DMS53 (cell line): ENCODE data around the gene NEBL.

ENCODE experiments used
- DNase-seq: peaks from one replicate; lab custom pipeline; 2025; lab: John Stamatoyannopoulos, UW

NEBL gene

DNA sequence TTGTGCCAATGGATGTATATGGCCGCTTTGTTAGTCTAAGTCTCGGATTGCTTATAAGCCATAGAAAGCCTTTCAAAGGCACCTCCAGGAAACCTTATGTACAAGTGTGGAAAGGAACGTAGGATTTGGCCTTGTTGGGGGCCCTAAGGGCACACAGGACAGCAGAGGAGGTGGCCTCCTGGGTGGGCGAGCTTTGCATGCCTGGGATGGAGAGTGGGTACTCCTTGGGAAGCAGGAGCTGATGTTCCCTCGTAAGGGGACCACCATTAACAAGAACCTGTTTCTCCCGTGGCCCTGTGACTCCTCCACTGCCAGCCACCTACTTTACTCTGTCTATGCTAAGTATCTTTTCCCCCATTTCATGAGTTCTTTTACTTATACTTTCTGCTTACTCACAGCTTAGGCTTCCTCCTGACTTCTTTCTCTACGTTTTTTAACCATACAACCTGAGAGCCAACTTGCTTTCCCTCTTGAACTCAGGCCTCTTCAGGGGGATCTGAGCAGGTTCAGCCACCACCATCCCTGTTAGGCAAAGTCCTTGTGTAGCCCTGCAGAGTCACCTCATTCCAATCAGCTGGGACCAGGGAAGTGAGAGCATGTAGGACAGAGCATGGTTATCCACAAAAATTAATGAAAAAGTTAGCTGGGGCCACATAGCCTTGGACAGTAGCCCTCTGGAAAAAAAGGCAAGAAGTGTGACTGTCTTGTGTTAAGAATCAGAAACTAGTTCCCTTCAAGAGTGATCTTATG lies 118.9 kb downstream of the NEBL start:
- DNase-seq, result no peak

DNA sequence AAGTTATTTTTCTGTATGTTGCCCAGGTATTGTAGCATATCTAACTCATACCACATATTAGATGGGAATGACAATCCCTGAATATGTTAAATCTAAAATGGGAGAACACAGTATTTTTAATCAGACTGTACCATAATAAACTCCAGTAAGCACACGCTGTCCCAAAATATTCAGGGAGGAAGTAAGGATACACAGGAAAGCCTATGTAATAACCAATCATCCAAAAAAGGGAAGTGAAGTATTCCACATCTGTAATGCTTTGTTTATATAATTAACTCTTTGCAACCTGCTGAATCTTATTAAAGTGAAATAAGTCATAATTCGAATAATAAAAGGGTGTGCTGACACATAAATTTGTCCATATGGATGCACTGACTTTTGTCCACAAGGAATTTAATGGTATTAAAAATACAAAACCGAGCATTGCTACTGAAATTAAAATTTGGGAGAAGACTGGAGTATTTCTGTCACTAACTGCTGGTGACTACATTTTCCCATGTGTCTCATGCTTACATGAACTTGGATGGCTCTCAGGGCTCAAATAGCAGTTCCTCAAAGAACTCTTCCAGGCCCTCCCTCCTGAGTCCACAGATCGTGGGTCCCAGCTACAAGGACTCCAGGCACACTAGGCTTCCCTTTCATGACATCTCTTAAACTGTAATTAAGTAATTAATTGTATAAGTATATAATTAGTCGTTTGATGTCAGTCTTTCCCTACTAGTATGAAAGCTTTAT lies 120.6 kb downstream of the NEBL start:
- no peak for DNase-seq

DNA sequence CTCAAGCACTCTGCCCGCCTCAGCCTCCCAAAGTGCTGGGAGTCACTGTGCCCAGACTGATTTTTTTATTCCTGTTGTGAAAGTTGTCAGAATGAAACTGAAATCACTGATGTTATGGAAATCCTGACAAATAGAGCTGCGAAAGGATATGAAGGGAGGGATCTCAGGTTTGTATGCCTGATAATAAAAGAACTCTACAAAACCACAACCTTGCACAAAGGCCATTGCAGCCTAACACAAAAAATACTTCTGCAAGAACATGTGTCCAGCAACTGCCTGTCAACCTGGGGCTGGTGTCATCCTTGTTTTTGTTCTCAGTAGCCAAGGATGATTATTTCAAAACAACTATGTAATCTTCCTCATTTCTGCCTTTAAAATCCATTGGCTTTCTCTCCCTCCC lies 126.1 kb downstream of the NEBL start:
- DNase-seq, result no peak

DNA sequence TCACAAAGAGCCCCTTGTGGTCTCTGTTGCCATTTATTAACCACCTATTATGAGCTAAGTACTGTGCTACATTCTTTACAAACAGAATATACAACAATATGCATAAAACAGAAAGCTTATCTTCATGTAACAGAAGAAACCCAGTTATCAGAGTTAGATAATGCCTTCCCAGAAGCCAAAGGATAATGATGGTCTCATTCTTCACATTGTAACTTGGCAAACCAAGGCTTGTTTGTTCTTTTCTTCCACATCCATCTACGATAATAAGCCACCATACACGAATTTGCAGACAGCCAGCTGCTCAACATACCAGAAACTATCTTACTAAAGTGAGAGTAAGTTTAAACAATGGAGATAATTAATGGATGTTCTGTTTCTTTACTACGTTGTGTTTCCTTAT lies 127.6 kb downstream of the NEBL start:
- DNase-seq, result no peak

DNA sequence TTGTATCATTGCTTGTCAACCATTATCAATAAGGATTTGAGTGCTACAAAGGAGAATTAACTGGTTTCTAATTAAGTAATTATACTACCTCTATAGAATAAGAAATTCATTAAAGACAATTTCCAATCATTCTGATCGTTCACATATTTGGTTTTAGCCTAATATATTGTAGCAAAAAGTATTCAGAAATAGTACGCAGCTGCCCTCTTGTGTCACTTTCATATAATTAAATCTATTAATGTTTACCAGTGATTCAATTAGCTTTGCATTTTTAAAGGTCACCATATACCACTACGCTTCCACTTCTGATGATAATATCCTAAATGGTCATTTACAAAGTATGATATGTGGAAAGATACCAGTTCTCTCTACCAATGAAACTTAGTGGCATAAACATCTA lies 128.3 kb downstream of the NEBL start:
- peak; percentile 66 for DNase-seq

DNA sequence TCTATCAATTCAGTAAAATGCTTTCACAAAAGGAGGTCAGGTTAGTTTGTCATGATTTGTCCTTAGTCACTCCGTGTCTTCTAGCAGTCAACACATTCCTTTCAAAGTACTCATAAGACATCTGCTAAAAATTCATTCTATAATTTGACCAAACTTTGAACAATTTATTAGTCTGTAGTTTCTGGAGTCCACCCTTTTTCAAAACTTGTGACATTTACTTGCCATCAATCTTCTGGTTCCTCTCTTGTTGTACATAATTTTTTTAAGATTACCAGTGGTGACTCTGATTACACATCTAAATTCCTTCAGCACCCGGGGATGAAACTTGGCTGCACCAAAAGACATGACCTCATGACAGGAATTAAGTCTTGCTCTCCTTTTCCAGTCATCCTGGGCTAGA lies 130.1 kb downstream of the NEBL start:
- DNase-seq, result no peak

DNA sequence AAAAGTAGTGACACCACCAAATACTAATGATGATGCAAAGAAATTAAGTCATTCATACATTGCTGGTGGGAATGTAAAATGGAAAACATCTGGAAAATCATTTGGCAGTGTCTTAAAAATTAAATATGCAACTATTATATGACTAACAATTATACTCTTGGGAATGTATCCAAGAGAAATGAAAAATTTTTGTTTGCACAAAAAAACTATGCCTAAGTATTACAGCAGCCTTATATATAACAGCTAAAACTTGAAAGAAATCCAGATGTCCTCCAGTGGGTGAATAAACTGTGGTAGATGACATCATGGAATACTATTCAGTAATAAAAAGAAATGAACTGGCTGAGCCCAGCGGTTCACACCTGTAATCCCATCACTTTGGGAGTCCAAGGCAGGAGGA lies 132.0 kb downstream of the NEBL start:
- no peak for DNase-seq

DNA sequence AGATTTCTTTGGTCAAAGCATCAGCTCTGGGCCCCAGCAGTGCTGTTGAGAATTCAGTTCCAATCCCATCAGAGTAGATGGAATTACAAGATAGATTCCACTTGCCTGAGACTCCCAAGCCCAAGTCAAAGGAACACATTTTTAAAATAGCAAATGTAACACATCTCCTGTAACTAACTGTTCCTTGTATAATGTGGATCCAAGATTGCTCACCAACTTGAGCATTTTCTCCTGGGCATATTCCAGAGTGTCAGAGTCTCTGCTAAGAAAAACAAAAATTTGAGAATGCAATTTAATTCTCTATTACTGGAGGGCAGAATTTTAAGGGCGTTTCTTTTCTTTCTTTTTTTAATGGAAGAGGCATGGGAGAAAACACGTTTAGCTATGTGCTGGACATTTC lies 136.7 kb downstream of the NEBL start:
- no peak for DNase-seq

DNA sequence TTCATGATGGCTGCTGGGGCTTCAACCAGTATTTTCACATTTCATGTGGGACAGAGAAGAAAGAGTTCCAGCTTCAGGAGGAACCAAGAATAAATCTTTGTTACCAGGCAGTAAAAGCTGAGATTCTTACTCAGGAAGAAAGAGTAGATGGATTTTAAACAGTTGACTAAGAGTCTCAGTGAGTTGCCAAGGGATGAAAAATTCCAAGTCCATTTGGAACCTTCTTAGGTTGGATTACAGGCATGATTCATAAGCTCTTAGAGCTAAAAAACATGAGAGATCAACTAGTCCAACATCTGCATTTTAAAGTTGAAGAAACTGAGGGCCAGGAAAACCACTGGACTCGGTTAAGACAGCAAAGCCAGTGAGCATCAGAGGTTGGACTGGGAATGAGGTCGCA lies 148.6 kb downstream of the NEBL start:
- no peak for DNase-seq

DNA sequence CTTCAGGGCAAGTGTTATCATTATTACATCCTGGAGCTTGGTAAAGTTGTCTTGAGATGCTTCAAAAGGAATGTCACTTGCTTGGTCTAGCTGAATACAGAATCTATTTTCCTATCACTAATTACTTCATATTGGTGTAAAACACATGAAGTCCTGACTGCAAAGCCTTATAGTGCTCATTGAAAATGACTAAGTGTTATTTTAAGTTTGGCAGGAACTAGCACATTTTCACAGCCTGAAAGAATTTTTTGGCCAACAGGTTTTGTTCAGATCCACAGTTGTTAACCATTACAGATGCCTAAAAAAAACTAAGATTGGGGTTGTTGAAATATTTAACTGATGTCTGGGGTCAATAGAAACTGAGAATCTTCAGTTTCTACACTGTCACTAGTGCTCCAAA lies 149.3 kb downstream of the NEBL start:
- DNase-seq, result no peak

DNA sequence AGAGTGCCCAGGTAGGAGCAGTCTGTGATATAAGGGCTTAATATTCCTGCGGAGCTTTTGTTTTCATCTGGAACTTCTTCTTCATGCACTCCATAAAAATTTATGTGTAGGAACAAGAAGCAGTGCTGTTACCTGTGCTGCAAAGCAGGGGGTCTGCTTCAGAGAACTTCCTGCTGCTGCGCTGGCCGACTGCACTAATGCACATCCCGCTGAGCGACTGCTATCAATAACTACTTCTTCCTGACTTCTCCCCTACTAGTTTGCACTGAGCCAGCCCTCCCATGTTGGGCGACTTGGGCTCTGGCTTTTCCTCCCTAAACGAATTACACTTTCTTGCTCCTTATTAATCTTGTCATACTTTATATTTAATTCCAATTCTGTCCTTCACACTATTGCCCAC lies 150.3 kb downstream of the NEBL start:
- DNase-seq, result no peak

DNA sequence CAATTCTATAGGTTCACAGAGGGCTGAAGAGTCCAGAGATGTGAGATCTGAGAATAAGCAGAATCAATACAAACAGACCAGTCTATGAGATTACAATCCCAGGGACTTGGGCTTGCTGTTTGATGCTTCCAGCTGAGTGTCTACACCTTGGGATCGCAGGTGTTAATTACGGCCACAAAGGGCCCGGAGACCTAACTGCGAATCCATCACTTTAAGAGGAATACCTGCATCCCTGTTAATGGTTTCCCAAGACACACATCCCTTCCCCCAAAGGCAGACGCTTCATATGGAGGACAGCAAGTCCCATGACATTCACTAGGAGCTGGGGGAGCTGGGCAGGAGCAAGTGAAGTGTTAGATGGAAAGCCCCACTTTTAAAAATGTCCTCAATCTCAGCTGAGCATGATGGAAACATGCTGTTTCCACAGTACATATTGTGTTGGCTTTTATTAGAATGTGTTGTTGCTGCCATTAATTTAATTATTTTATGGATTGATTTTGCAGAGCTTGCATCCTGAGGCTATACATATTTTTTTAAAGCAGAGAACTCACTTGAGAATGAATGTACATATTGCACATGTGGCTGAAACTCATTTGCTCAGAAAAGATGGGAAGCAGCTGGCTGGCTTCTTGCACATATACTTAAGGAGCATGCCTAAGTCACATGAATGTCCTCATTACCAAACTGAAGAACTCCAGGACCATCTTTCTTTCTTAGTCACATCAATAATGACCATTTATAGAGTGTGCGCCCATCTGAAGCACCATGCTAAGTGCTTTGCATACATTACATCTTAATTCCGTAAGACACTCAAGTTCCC lies 151.3 kb downstream of the NEBL start:
- no peak for DNase-seq

DNA sequence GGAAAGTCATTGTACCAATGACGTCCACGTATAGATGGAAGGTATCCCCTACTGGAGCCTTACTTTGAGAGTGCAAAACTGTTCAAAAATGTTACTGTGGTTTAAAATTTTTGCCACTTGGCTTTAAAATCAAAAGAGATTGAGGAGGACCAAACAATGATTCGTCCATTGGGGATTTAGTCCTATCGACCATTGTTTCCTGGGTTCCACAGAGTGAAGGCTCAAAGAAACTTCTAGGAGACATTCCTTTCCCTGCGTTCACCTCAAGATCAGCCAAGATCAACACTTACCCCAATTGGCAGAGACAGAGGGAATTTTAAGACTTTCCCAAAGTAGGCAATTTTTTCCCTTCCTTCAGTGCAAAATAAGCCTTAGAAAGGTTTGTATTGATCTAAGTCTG lies 152.3 kb downstream of the NEBL start:
- no peak for DNase-seq

DNA sequence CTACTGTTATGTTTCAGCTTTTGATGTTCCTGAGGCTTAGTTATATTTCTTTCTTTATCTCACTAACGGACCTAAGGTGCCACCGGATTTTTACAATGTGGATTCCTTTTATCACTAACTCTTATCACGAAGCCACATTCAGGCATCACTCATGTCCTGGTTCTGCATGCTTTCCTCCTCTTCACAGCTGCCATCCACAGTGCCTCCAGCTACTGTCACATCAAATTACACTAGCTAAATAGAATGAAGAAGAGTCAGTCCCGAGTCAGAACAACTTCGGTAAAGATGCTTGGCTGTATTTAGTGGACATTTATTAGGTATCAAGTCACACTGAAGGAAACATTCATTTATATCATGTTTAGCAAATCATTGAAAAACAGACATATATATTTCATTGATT lies 153.2 kb downstream of the NEBL start:
- DNase-seq, result no peak

DNA sequence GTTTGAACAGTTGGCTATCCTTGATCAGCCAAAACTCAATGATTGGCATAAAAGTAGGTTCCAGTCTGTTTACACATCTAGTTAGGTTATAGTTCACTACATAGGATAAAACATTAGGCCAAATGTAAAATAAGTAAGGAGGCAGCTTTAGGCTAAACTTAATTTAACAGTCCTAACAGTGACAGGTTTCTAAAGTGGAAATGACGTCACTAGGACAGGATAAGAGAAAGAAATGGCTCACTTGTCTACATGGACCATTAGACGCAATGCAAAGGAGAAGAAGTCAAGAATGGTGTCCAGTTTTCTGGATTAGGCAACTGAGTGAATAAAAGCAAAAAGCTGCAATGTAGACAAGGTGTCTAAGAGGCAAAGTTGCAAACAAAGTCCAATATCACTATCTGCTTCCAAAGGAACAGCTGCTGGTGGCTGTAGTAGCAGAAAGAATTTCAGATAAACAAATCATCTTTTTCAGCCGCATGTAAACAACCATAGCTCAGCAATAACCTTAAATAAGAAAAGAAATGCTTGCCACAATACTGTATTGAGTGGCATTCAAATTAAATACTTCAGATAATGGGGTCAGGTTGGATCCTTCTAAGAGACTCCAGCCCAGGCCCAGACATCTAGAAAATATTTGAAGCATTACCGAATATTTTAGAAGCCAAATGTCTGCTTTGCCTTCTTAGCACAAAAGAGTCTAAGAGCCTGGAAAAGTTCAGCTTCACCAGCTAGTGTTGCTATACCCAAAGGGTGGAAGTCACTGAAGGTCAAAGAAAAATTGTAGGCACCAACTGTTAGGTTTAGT lies 154.2 kb downstream of the NEBL start:
- no peak for DNase-seq

DNA sequence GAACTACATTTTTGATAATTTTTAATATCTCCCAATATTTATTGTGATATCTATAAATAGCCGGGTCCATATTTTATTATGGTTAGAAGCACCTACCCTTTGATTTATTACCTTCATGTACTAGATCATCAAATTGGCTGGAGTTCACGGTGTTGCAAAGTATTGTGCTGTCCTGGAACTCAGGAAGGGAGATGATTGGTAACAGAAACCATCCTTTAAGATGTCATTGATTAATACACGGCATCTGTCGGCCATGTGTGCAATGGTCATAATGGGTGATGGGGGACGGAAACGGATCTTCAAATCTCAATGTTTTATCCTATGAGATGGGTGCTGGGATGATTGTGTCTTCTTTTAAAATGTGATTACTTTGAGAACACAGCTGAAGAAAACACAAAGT lies 157.0 kb downstream of the NEBL start:
- no peak for DNase-seq

DNA sequence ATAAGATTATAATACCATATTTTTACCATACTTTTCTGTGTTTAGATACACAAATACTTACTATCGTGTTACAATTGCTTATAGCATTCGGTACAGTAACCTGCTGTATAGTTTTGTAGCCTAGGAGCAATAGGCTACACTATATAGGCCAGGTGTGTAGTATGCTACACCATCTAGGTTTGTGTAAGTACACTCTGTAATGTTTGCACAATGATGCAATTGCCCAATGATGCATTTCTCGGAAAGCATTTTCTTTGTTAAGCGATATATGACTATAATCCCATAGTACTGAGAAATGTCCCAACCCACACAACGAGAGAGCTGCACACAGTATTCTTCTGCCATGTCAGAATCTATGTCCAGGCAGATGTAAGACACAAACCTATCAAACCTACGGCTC lies 160.0 kb downstream of the NEBL start:
- DNase-seq, result peak; percentile 95
